ENCODE results near the gene DSCAML1. TPM values are rescaled to one million over a fixed set of nuclear protein-coding genes. Genes with fewer than 3 reads are reported as not detected.

The DSCAML1 gene
- total RNA-seq, 1 donor from 2014 or later = not detected

- H3K27ac Mint-ChIP-seq (ENCODE audit: unreplicated experiment) = no peak overlapping the region
- no peak for DNase-seq (ENCODE audit: extremely low spot score, unreplicated experiment)
- H3K27me3 Mint-ChIP-seq (ENCODE audit: unreplicated experiment) = no peaks in the 10 kb centered on the region
- H3K4me1 Mint-ChIP-seq (ENCODE audit: unreplicated experiment) = no peaks in the 10 kb centered on the region
- H3K36me3 Mint-ChIP-seq (ENCODE audit: unreplicated experiment) = peaks cover 52% of the 10 kb centered on the region
- TF ChIP-seq CTCF (IDR thresholded peaks at IDR 0.05) = no peak
- no peak overlapping the region for H3K4me3 Mint-ChIP-seq (ENCODE audit: unreplicated experiment)
- H3K9me3 Mint-ChIP-seq (ENCODE audit: unreplicated experiment) = no peaks in the 10 kb centered on the region
Observed at GRCh38 chr11:117390743-117391142, 406.3 kb downstream of the DSCAML1 start.

- no peaks in the 10 kb centered on the region for H3K9me3 Mint-ChIP-seq (ENCODE audit: unreplicated experiment)
- TF ChIP-seq CTCF (IDR thresholded peaks at IDR 0.05) = no peak
- H3K27me3 Mint-ChIP-seq (ENCODE audit: unreplicated experiment) = no peaks in the 10 kb centered on the region
- no peak overlapping the region for H3K27ac Mint-ChIP-seq (ENCODE audit: unreplicated experiment)
- no peak for DNase-seq (ENCODE audit: extremely low spot score, unreplicated experiment)
- H3K4me1 Mint-ChIP-seq (ENCODE audit: unreplicated experiment) = no peaks in the 10 kb centered on the region
- H3K4me3 Mint-ChIP-seq (ENCODE audit: unreplicated experiment) = no peak overlapping the region
- peaks cover 47% of the 10 kb centered on the region for H3K36me3 Mint-ChIP-seq (ENCODE audit: unreplicated experiment)
Observed at GRCh38 chr11:117387992-117388755, 408.8 kb downstream of the DSCAML1 start.

- no peak for TF ChIP-seq CTCF (IDR thresholded peaks at IDR 0.05)
- Mint-ChIP-seq H3K4me1 (ENCODE audit: unreplicated experiment) (no peaks in the 10 kb centered on the region), H3K27me3 (ENCODE audit: unreplicated experiment) (no peaks in the 10 kb centered on the region), H3K9me3 (ENCODE audit: unreplicated experiment) (no peaks in the 10 kb centered on the region), H3K4me3 (ENCODE audit: unreplicated experiment) (no peak overlapping the region), H3K27ac (ENCODE audit: unreplicated experiment) (no peak overlapping the region), H3K36me3 (ENCODE audit: unreplicated experiment) (peaks cover 38% of the 10 kb centered on the region)
- DNase-seq (ENCODE audit: extremely low spot score, unreplicated experiment) = no peak
Observed at GRCh38 chr11:117385906-117386305, 411.1 kb downstream of the DSCAML1 start.

- Mint-ChIP-seq H3K36me3 (ENCODE audit: unreplicated experiment) (peaks cover 36% of the 10 kb centered on the region), H3K27ac (ENCODE audit: unreplicated experiment) (no peak overlapping the region), H3K27me3 (ENCODE audit: unreplicated experiment) (no peaks in the 10 kb centered on the region), H3K9me3 (ENCODE audit: unreplicated experiment) (no peaks in the 10 kb centered on the region), H3K4me3 (ENCODE audit: unreplicated experiment) (no peak overlapping the region), H3K4me1 (ENCODE audit: unreplicated experiment) (no peaks in the 10 kb centered on the region)
- DNase-seq (ENCODE audit: extremely low spot score, unreplicated experiment) = no peak
- no peak for TF ChIP-seq CTCF (IDR thresholded peaks at IDR 0.05)
Observed at GRCh38 chr11:117385471-117385870, 411.5 kb downstream of the DSCAML1 start.

GRCh38 chr11:117384045-117384444 is 413.0 kb downstream of the DSCAML1 start:
- no peak for DNase-seq (ENCODE audit: extremely low spot score, unreplicated experiment)
- TF ChIP-seq CTCF (IDR thresholded peaks at IDR 0.05) = no peak
- H3K27me3 Mint-ChIP-seq (ENCODE audit: unreplicated experiment) = no peaks in the 10 kb centered on the region
- H3K4me1 Mint-ChIP-seq (ENCODE audit: unreplicated experiment) = no peaks in the 10 kb centered on the region
- no peak overlapping the region for H3K27ac Mint-ChIP-seq (ENCODE audit: unreplicated experiment)
- H3K36me3 Mint-ChIP-seq (ENCODE audit: unreplicated experiment) = peaks cover 33% of the 10 kb centered on the region
- H3K4me3 Mint-ChIP-seq (ENCODE audit: unreplicated experiment) = no peak overlapping the region
- no peaks in the 10 kb centered on the region for H3K9me3 Mint-ChIP-seq (ENCODE audit: unreplicated experiment)
